GM12878 (cell line): ENCODE measurements around the gene RNASE13. TPM values are rescaled to one million over a fixed set of nuclear protein-coding genes. Genes with fewer than 3 reads are reported as not detected.

Experiments
- ATAC-seq: fragments of 200-7000 bp; cut with Tn5 transposase; 3 replicates; pipeline ENCODE4 v1.9.1; 2020; ENCODE audit warnings: mild to moderate bottlenecking, moderate library complexity
- BruUV-seq: library from RNA; stranded (reverse); fragments of 400-500 nt; replicated peaks from 2 replicates; lab custom pipeline; 2021; lab: Mats Ljungman, UMichigan
- CTCF ChIA-PET: fragments of 300-600 bp; sonication (Branson Sonifier 250); formaldehyde crosslinking; extraction: SDS; loops from one replicate; lab custom pipeline; 2021; ENCODE audit warnings: inconsistent platforms; lab: Yijun Ruan, JAX
- POLR2A ChIA-PET: fragments of 350-600 bp; formaldehyde crosslinking; extraction: SDS; loops from one replicate; lab custom pipeline; 2021; ENCODE audit warnings: inconsistent platforms; lab: Charles Lee
- RAD21 ChIA-PET: fragments of 300-600 bp; sonication (Branson Sonifier 250); formaldehyde crosslinking; loops from one replicate; lab custom pipeline; 2023; ENCODE audit warnings: antibody characterized with exemption; ENCODE audit not compliant: unreplicated experiment; lab: Charles Lee
- SMC1A ChIA-PET: fragments of 300-600 bp; sonication (Branson Sonifier 250); formaldehyde crosslinking; loops from one replicate; lab custom pipeline; 2023; ENCODE audit not compliant: unreplicated experiment, uncharacterized antibody; lab: Charles Lee
- DNase-seq: peaks from one replicate; pipeline ENCODE4 v3.0.0-alpha.2; 2011; ENCODE audit warnings: low read depth, low spot score
- FAIRE-seq: peaks from 3 replicates; lab custom pipeline; 2011; peaks lifted over from hg19 to GRCh38; lab: Jason Lieb, UNC
- H2AFZ ChIP-seq: 2 replicates; pipeline ENCODE4 v1.6.0; 2011; ENCODE audit warnings: low read depth, low read length, control low read depth; ENCODE audit not compliant: control insufficient read depth
- H3K27ac ChIP-seq: 2 replicates; pipeline ENCODE4 v1.5.1; 2011; ENCODE audit warnings: control low read depth; ENCODE audit not compliant: control insufficient read depth, insufficient read depth
- H3K27me3 ChIP-seq, 2 experiments: replicated peaks in 1 of 2; 2 replicates each; pipeline versions ENCODE4 v1.6.0 to v1.6.1; 2011; ENCODE audit warnings: low read length in 1 of 2; ENCODE audit not compliant: control insufficient read depth in 2 of 2, insufficient read depth in 2 of 2
- H3K36me3 ChIP-seq, 2 experiments: 2 replicates each; pipeline ENCODE4 v1.5.1; 2011; ENCODE audit warnings: low read length in 1 of 2; ENCODE audit not compliant: control insufficient read depth in 2 of 2, insufficient read depth in 2 of 2
- H3K4me1 ChIP-seq: 2 replicates; pipeline ENCODE4 v1.6.1; 2011; ENCODE audit warnings: mild to moderate bottlenecking, low read length, moderate library complexity, mixed read lengths; ENCODE audit not compliant: control insufficient read depth, insufficient read depth
- H3K4me2 ChIP-seq: 2 replicates; pipeline ENCODE4 v1.6.0; 2011; ENCODE audit warnings: control low read depth; ENCODE audit not compliant: control insufficient read depth, insufficient read depth
- H3K4me3 ChIP-seq: fragments of 200-600 bp; sonication (generic); 2 replicates; pipeline ENCODE4 v1.5.1; 2016
- H3K79me2 ChIP-seq: 2 replicates; pipeline ENCODE4 v1.6.0; 2011; ENCODE audit warnings: low read length; ENCODE audit not compliant: control insufficient read depth, insufficient read depth
- H3K9ac ChIP-seq: 2 replicates; pipeline ENCODE4 v1.8.0; 2011; ENCODE audit warnings: low read length, control low read depth, mixed read lengths; ENCODE audit not compliant: control insufficient read depth, insufficient read depth
- H3K9me3 ChIP-seq: replicated peaks from 3 replicates; pipeline ENCODE4 v1.5.1; 2011; ENCODE audit warnings: mild to moderate bottlenecking, low read length; ENCODE audit not compliant: control insufficient read depth, insufficient read depth
- H4K20me1 ChIP-seq: 2 replicates; pipeline ENCODE4 v1.6.0; 2011; ENCODE audit not compliant: control insufficient read depth, insufficient read depth
- ASH2L ChIP-seq: fragments of 300-600, 200-600 bp; sonication (generic); IDR thresholded peaks from 2 replicates; pipeline ENCODE4 v1.6.1; 2017; ENCODE audit warnings: low read depth, mild to moderate bottlenecking, borderline replicate concordance
- BCL11A ChIP-seq: IDR thresholded peaks from 2 replicates; pipeline ENCODE4 v1.6.1; 2011; ENCODE audit warnings: low read depth, low read length
- BCL3 ChIP-seq: IDR thresholded peaks from 2 replicates; pipeline ENCODE4 v1.6.1; 2011; ENCODE audit warnings: borderline replicate concordance, low read depth, mild to moderate bottlenecking, moderate library complexity, low read length; ENCODE audit not compliant: insufficient read depth, poor library complexity, severe bottlenecking
- CREM ChIP-seq: IDR thresholded peaks from 2 replicates; pipeline ENCODE4 v1.6.1; 2014; ENCODE audit warnings: antibody characterized with exemption, low read depth
- E4F1 ChIP-seq: fragments of 450-650 bp; IDR thresholded peaks from 2 replicates; pipeline ENCODE4 v1.6.1; 2018; ENCODE audit warnings: borderline replicate concordance, mild to moderate bottlenecking; ENCODE audit not compliant: partially characterized antibody
- EP300 ChIP-seq, 2 experiments: fragments of 150-350 bp in 1 of 2; IDR thresholded peaks; 2 replicates each; pipeline ENCODE4 v1.6.1; 2011 to 2012; ENCODE audit warnings: low read depth in 2 of 2, low read length in 2 of 2, borderline replicate concordance in 1 of 2, improper control_type of control experiment in 1 of 2, inconsistent platforms in 1 of 2; ENCODE audit not compliant: control insufficient read depth in 1 of 2
- HDGF ChIP-seq: fragments of 450-650 bp; IDR thresholded peaks from 2 replicates; pipeline ENCODE4 v1.6.1; 2016; ENCODE audit warnings: antibody characterized with exemption
- KLF5 ChIP-seq: fragments of 450-650 bp; IDR thresholded peaks from 2 replicates; pipeline ENCODE4 v1.6.1; 2014; ENCODE audit warnings: mild to moderate bottlenecking; ENCODE audit not compliant: partially characterized antibody
- NFYB ChIP-seq: IDR thresholded peaks from 2 replicates; pipeline ENCODE4 v1.6.1; 2011; ENCODE audit warnings: low read depth, mild to moderate bottlenecking, low read length, improper control_type of control experiment, moderate library complexity; ENCODE audit not compliant: insufficient read depth
- NRF1 ChIP-seq: conservative IDR thresholded peaks from 2 replicates; pipeline ENCODE4 v1.6.1; 2011; ENCODE audit warnings: mild to moderate bottlenecking, low read depth, low read length, improper control_type of control experiment
- PML ChIP-seq: IDR thresholded peaks from 2 replicates; pipeline ENCODE4 v1.6.1; 2012; ENCODE audit warnings: low read length, inconsistent platforms
- SREBF1 ChIP-seq: IDR thresholded peaks from 2 replicates; pipeline ENCODE4 v1.6.1; 2012; ENCODE audit warnings: mild to moderate bottlenecking, low read length
- SUPT20H ChIP-seq: IDR thresholded peaks from 2 replicates; pipeline ENCODE4 v1.6.1; 2011; ENCODE audit warnings: low read depth, mild to moderate bottlenecking, low read length, moderate library complexity, borderline replicate concordance; ENCODE audit not compliant: control insufficient read depth
- YBX1 ChIP-seq: fragments of 450-650 bp; IDR thresholded peaks from 2 replicates; pipeline ENCODE4 v1.6.1; 2016; ENCODE audit warnings: antibody characterized with exemption
- ZBED1 ChIP-seq: IDR thresholded peaks from 2 replicates; pipeline ENCODE4 v1.6.1; 2016; ENCODE audit warnings: borderline replicate concordance
- ZNF592 ChIP-seq: fragments of 450-650 bp; IDR thresholded peaks from 2 replicates; pipeline ENCODE4 v1.6.1; 2017; ENCODE audit warnings: mild to moderate bottlenecking, moderate library complexity
- WGBS: methylation state at CpG from one replicate; pipeline ENCODE4 v1.1.6; 2016; ENCODE audit warnings: low lambda C conversion rate; ENCODE audit not compliant: insufficient replicate concordance, insufficient coverage; ENCODE audit errors: missing lambda C conversion rate; 5-methylcytosine and 5-hydroxymethylcytosine counted together
- in situ Hi-C: fragments of 300-500 bp; cut with MboI; formaldehyde crosslinking; loops from 9 replicates; pipeline ENCODE4 v1.14.3; 2018; ENCODE audit warnings: mixed read lengths
- intact Hi-C: fragments of 100-400 bp; cut with micrococcal nuclease; formaldehyde crosslinking; loops from one replicate; pipeline ENCODE4 v1.14.2; 2022; ENCODE audit not compliant: unreplicated experiment
- polyA plus RNA-seq, 11 experiments: library from polyadenylated mRNA; depleted of rRNA in 4 of 11; unstranded in 6 of 11; stranded (reverse) in 5 of 11; fragments of >200 nt; fragmentation: Nextera tagmentation in 4 of 11; fragmentation: Illumina TruSeq in 1 of 11; extraction: Ambion mirVana in 4 of 11; extraction: Trizol in 1 of 11; gene quantifications; 1 replicate in 1 of 11; 2 replicates in 10 of 11; pipeline versions ENCODE4 v1.2.1 to v1.2.3, GENCODE V29; 2011 to 2016; ENCODE audit warnings: inconsistent platforms in 2 of 11, missing spikeins in 2 of 11, low read depth in 1 of 11
- total RNA-seq, 4 experiments: library from RNA; depleted of rRNA in 3 of 4; stranded (reverse); fragments of >200 nt in 3 of 4; fragmentation: Illumina TruSeq in 1 of 4; extraction: Trizol in 1 of 4; gene quantifications; 2 replicates each; pipeline versions ENCODE4 v1.2.1 to v1.2.3, GENCODE V29; 2013 to 2021

Gene RNASE13
- total and polyA plus RNA-seq, 10 of the 15 experiments (the other 5 are each of a cell fraction or from before 2014, with no cell fraction given), result not detected

GRCh38 chr14:21056520-21057163 is 22.0 kb upstream of the RNASE13 start:
- Histone ChIP-seq H3K27me3 (peaks cover 0 to 1% of the 10 kb centered on the region in 2 experiments; a peak in 1 of 4 replicates), H3K4me1 (no peaks in the 10 kb centered on the region), H3K27ac (no peak overlapping the region), H3K79me2 (no peaks in the 10 kb centered on the region), H3K9ac (no peak overlapping the region), H2AFZ (no peak overlapping the region), H4K20me1 (no peaks in the 10 kb centered on the region), H3K9me3 (no peaks in the 10 kb centered on the region), H3K4me2 (no peak overlapping the region), H3K4me3 (no peak overlapping the region), H3K36me3 (no peaks in the 10 kb centered on the region)
- DNase-seq, result no peak
- BruUV-seq, result no TSS peak
- POLR2A ChIA-PET, result no interaction called here
- no peak for ATAC-seq
- in situ Hi-C loops (no loop called here), intact Hi-C loops (no loop called here)
- WGBS, result 43% methylated on average over 10 of the region's 10 CpGs
- SMC1A ChIA-PET, result interaction anchor here (1.1 kb wide), 1 partner anchor 11 kb away, joined by 4 read pairs; no protein-coding TSS in a partner anchor
- TF ChIP-seq E4F1 (no peak), EP300 (IDR thresholded peaks at IDR 0.05; ENCODE audit: borderline replicate concordance in 1 of 2, control insufficient read depth in 1 of 2, low read depth in 2 of 2, low read length in 2 of 2) (no peak), NFYB (no peak), NRF1 (no peak), ASH2L (no peak), PML (no peak), BCL3 (no peak), HDGF (no peak), KLF5 (no peak), SUPT20H (no peak), BCL11A (no peak), CREM (no peak), YBX1 (no peak), SREBF1 (no peak), ZBED1 (no peak), ZNF592 (no peak)
- CTCF ChIA-PET, result interaction anchor here (1.0 kb wide), 1 partner anchor 12 kb away, joined by 3 read pairs; no protein-coding TSS in a partner anchor
- RAD21 ChIA-PET, result no interaction called here
- FAIRE-seq, result no peak
